Heart right ventricle (tissue), 16 donors: Measurements from ENCODE around the gene PRPH. TPM values are rescaled to one million over a fixed set of nuclear protein-coding genes. Genes with fewer than 3 reads are reported as not detected.

Experiments used
- ATAC-seq, 8 donors: fragments of 200-7000 bp; cut with Tn5 transposase; one replicate each; pipeline ENCODE4 v1.9.1; 2020; ENCODE audit warnings: mild to moderate bottlenecking in 8 of 8, moderate library complexity in 8 of 8, moderate number of reproducible peaks in 1 of 8
- DNase-seq, 2 donors: peaks; one replicate each; pipeline ENCODE4 v3.0.0-alpha.2; 2020
- H3K27ac ChIP-seq, 10 donors: fragments of 200-600 bp; sonication (generic) in 2 of 10; one replicate each; pipeline versions ENCODE4 v1.5.0 to v1.8.0; 2020 to 2022; ENCODE audit warnings: mild to moderate bottlenecking in 3 of 10
- H3K27me3 ChIP-seq, 7 donors: fragments of 200-600 bp; one replicate each; pipeline ENCODE4 v1.8.0; 2021 to 2022; ENCODE audit warnings: mild to moderate bottlenecking in 2 of 7
- H3K36me3 ChIP-seq, 9 donors: fragments of 200-600 bp; sonication (generic) in 1 of 9; one replicate each; pipeline versions ENCODE4 v1.5.0 to v1.8.0; 2020 to 2022; ENCODE audit warnings: mild to moderate bottlenecking in 2 of 9
- H3K4me1 ChIP-seq, 9 donors: fragments of 200-600 bp; sonication (generic) in 1 of 9; one replicate each; pipeline versions ENCODE4 v1.5.0 to v1.8.0; 2020 to 2022; ENCODE audit warnings: mild to moderate bottlenecking in 4 of 9
- H3K4me3 ChIP-seq, 10 donors: fragments of 200-600 bp; sonication (generic) in 2 of 10; one replicate each; pipeline versions ENCODE4 v1.5.0 to v1.8.0; 2020 to 2022; ENCODE audit warnings: mild to moderate bottlenecking in 7 of 10, moderate library complexity in 2 of 10
- H3K9me3 ChIP-seq, 11 donors: fragments of 200-600 bp in 10 of 11; sonication (generic) in 2 of 11; one replicate each; pipeline versions ENCODE4 v1.5.0 to v1.8.0; 2013 to 2022; ENCODE audit warnings: mild to moderate bottlenecking in 2 of 11, control low read depth in 1 of 11, moderate library complexity in 1 of 11
- CTCF ChIP-seq, 9 donors: fragments of 200-600 bp; sonication (generic) in 2 of 9; IDR thresholded peaks; one replicate each; pipeline versions ENCODE4 v1.5.0 to v1.8.0; 2021 to 2022; ENCODE audit warnings: antibody characterized with exemption in 9 of 9, mild to moderate bottlenecking in 5 of 9, moderate library complexity in 1 of 9
- WGBS, 2 donors: extraction: QIAGEN DNeasy Blood & Tissue Kit; methylation state at CpG; one replicate each; pipeline ENCODE4 v1.1.7; 2013; ENCODE audit warnings: inconsistent platforms in 1 of 2; 5-methylcytosine and 5-hydroxymethylcytosine counted together
- intact Hi-C, 10 donors: fragments of 100-400 bp; cut with DNase I; formaldehyde crosslinking; loops; one replicate each; pipeline versions ENCODE4 v1.11.1 to v1.14.2; 2022
- polyA plus RNA-seq, 2 donors: library from polyadenylated mRNA; stranded (reverse); fragments of 200-250 nt; gene quantifications; one replicate each; pipeline ENCODE4 v1.2.3, GENCODE V29; 2013
- total RNA-seq, 10 donors: library from RNA; stranded (reverse); fragmentation: NEBNext Ultra II Directional in 3 of 10; extraction: Animal tissue kit (Norgen Biotek cat#: 25700) in 3 of 10; gene quantifications; one replicate each; pipeline versions ENCODE4 v1.2.1 to v1.2.4, GENCODE V29; 2021 to 2023
- donor health status: Arrhythmogenic right ventricular cardiomyopathy.
- donor health status: ischemic (EF 13 %, LVEDD 7.1; RV severe dilation, severe dysfunction).
- donor health status: healthy with polysubstance abuse.
- donor health status: DM: no; HTN: yes; CAD: no.
- donor health status: DM: no; HTN: no; CAD: no.
- donor health status: ischemic (EF 25% LVEDD 6.9; RV normal size, moderate dysfunction).
- donor health status: ischemic (EF 25% LVEDD 5.7; RV mildly dilated, moderate dysfunction).
- donor health status: healthy.
- donor health status: DM: yes; HTN: yes; CAD: no.
- donor health status: Ischemic cardiomyopathy.
- donor health status: ischemic (EF 35%, LVEDD 5.7; RV mildly dilated, moderate dysfunction).
- donor health status: nonischemic (EF 11% LVEDD 7.7; RV severe dilation, severe dysfunction).
- donor health status: DM: yes; HTN: yes; CAD: no.
- donor health status: PGD.
- donor health status: ischemic (EF 29% LVEDD 5.4; RV normal size, mild dysfunction).
- donor health status: nonischemic (EF 23%, LVEDD 6.1; RV moderate dilation, normal function).

Gene PRPH
- total and polyA plus RNA-seq, 12 donors: 0.10 to 0.64 (median 0.47) TPM; not detected in 5

GRCh38 chr12:49344486-49345050 lies 49.6 kb downstream of the PRPH start:
- H3K27me3 ChIP-seq: peaks cover 16 to 100% (median 80%) of the 10 kb centered on the region in 7 donors
- no peak overlapping the region for H3K27ac ChIP-seq
- 19 to 26% methylated on average over 15 of the region's 15 CpGs for WGBS, 2 donors
- H3K36me3 ChIP-seq: no peaks in the 10 kb centered on the region
- peak overlapping the region in 5 of 10 donors; percentile 43 to 51 (median 50) for H3K4me3 ChIP-seq
- intact Hi-C loops: loop anchor here in 7 of 10 donors (2.0 to 10.0 kb wide), 4 partner anchors 50 to 57 kb away; partner anchors contain the start of gene PRPH (in 1 of the 7)
- DNase-seq (no peak), ATAC-seq (no peak)
- no peaks in the 10 kb centered on the region for H3K9me3 ChIP-seq
- no peak for TF ChIP-seq CTCF (IDR thresholded peaks at IDR 0.05)
- H3K4me1 ChIP-seq: peaks cover 32 to 64% (median 57%) of the 10 kb centered on the region in 9 donors

GRCh38 chr12:49345051-49345824 lies 50.3 kb downstream of the PRPH start:
- intact Hi-C loops: loop anchor here in 2 of 10 donors (2.0 to 10.0 kb wide), 2 partner anchors 50 to 56 kb away; partner anchors contain the start of gene PRPH (in 1 of the 2)
- peak in 2 of 8 donors; percentile 5 to 7 for ATAC-seq
- Histone ChIP-seq H3K9me3 (no peaks in the 10 kb centered on the region), H3K36me3 (no peaks in the 10 kb centered on the region), H3K4me1 (peaks cover 32 to 64% (median 57%) of the 10 kb centered on the region in 9 donors), H3K27ac (no peak overlapping the region), H3K27me3 (peaks cover 16 to 100% (median 80%) of the 10 kb centered on the region in 7 donors), H3K4me3 (peak overlapping the region in 9 of 10 donors; percentile 23 to 51 (median 43))
- 2 to 3% methylated on average over 66 to 70 of the region's 70 CpGs for WGBS, 2 donors
- no peak for DNase-seq
- TF ChIP-seq CTCF (IDR thresholded peaks at IDR 0.05): no peak

GRCh38 chr12:49345825-49346658 lies 51.1 kb downstream of the PRPH start:
- peaks cover 32 to 64% (median 57%) of the 10 kb centered on the region in 9 donors for H3K4me1 ChIP-seq
- no peaks in the 10 kb centered on the region for H3K9me3 ChIP-seq
- no peak for DNase-seq
- WGBS, 2 donors: 2 to 3% methylated on average over 60 to 61 of the region's 61 CpGs
- peak overlapping the region in 9 of 10 donors; percentile 23 to 51 (median 43) for H3K4me3 ChIP-seq
- peaks cover 16 to 98% (median 80%) of the 10 kb centered on the region in 7 donors for H3K27me3 ChIP-seq
- no peak for TF ChIP-seq CTCF (IDR thresholded peaks at IDR 0.05)
- intact Hi-C loops: loop anchor here in 2 of 10 donors (2.0 to 10.0 kb wide), 2 partner anchors 51 to 57 kb away; partner anchors contain the start of gene PRPH (in 1 of the 2)
- no peak for ATAC-seq
- no peak overlapping the region for H3K27ac ChIP-seq
- H3K36me3 ChIP-seq: no peaks in the 10 kb centered on the region
